Measurements from ENCODE around the gene CHAF1A.

Gene CHAF1A, protein sequence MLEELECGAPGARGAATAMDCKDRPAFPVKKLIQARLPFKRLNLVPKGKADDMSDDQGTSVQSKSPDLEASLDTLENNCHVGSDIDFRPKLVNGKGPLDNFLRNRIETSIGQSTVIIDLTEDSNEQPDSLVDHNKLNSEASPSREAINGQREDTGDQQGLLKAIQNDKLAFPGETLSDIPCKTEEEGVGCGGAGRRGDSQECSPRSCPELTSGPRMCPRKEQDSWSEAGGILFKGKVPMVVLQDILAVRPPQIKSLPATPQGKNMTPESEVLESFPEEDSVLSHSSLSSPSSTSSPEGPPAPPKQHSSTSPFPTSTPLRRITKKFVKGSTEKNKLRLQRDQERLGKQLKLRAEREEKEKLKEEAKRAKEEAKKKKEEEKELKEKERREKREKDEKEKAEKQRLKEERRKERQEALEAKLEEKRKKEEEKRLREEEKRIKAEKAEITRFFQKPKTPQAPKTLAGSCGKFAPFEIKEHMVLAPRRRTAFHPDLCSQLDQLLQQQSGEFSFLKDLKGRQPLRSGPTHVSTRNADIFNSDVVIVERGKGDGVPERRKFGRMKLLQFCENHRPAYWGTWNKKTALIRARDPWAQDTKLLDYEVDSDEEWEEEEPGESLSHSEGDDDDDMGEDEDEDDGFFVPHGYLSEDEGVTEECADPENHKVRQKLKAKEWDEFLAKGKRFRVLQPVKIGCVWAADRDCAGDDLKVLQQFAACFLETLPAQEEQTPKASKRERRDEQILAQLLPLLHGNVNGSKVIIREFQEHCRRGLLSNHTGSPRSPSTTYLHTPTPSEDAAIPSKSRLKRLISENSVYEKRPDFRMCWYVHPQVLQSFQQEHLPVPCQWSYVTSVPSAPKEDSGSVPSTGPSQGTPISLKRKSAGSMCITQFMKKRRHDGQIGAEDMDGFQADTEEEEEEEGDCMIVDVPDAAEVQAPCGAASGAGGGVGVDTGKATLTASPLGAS

DNA sequence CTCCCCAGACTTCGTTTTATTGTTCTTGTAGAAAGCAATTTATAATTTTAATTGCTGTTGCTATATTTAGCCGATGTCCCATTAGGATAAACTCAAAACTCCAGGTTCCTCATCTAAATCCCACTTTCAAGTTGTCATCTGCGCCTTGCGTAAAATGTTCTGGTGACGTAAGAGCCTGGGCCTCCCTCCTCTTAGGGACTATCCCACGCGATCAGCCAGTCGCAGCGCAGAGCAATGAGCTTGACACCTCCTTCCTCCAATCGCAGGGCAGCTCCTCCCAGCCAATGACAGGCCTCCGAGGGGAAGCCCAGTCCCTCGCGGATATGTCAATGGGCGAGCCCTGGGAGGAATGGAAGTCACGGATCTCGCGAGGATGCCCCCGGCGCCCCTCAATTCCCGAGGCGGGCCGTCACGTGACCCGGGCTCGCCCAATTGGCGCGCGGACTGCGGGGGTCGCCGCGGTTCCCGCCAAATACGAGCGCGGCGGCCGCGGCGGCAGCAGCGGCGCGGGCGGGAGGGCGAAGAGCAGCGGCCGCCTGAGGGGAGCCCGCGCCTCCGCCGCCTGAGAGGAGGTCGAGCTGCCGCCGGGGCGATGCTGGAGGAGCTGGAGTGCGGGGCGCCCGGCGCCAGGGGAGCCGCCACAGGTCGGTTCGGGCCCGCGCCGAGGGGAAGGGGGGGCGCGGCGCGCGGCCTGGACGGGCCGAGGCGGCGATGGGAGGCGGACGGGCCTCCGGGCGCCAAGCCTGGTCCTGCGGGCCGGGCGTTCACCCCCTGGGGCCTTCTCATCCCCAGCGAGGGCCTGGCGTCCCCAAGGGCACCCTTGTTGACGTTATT, at the start of gene CHAF1A:
TSS of gene CHAF1A (plus strand) at position 470 of the 834 bp plus-strand sequence. CDS start at position 593, 123 bp downstream.
- DNase-seq (ENCODE audit: low read depth), result peak; percentile 98

DNA sequence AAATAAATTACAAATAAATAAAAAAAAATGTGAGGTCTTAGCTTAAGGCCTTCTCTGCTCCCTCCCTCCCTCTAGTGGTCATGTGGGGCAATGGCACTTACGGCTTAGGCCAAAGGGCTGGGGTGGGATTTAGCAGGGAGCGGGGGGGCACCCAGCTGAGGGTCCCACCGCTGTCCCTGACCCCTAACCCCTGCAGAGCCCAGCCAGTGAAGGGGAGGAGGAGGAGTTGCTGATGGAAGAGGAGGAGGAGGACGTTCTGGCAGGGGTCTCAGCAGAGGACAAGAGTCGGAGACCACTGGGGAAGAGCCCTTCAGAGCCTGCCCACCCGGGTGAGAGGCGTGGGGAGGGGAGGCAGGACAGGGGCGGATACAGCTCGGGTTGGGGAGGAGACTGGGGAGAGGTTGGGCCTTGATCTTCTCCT, 49.7 kb upstream of the CHAF1A start:
- peak; percentile 27 for DNase-seq (ENCODE audit: low read depth)

DNA sequence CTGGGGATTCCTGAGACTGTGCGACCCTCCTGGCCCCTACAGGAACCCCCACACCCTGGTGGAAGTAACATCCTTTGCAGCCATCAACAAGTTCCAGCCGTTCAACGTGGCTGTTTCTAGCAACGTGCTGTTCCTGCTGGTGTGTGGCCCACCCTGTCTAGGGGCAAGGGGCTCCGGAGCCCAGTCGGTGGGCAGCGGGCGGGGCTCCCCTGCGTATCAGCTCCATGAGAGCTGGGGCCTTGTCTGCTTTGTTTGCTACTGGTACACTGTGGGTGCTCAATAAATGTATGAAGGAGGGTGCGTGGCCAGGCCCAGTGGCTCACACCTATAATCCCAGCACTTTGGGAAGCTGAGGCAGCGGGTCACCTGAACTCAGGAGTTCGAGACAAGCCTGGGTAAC, 48.2 kb upstream of the CHAF1A start:
- DNase-seq (ENCODE audit: low read depth), result no peak

DNA sequence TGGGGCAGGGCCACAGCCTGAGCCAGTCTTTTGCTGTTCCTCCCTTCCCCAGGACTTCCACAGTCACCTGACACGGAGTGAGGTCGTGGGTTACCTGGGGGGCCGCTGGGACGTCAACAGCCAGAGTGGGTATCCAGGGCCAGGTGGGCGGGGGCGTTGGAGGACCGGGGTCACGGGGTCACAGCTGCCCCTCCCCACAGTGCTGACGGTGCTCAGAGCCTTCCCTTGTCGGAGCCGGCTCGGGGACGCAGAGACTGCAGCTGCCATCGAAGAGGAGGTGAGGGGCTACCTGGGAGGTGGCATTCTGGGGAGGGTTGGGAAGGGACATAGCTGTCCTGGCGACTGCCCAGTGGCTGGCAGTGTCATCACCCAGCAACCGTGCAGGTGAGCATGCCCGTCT, 47.5 kb upstream of the CHAF1A start:
- no peak for DNase-seq (ENCODE audit: low read depth)

DNA sequence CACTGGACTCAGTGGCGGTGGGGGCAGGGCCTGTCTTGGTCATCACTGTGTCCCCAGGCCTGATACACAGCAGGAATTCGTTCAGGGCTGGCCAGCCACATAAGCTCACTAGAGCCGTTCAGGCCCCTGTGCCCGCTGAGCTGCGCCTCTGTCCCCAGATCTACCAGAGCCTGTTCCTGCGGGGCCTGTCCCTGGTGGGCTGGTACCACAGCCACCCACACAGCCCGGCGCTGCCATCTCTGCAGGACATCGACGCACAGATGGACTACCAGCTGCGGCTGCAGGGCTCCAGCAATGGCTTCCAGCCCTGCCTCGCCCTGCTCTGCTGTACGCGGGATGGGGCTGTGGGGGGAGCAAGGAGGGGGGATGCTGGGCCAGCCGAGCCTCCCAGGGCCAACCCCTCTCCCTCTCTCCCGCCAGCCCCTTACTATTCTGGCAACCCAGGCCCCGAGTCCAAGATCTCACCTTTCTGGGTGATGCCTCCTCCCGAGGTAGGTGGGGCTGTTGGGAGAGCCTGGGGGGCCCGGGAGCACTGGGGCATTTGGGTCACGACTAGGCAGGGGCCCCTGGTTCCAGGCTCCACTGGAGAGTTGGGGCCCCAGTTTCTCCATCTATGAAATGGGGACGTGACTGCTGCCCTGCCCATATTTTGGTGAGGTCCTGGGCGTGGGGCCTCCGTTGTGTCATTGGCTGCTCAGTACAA, 45.2 kb upstream of the CHAF1A start:
- no peak for DNase-seq (ENCODE audit: low read depth)

DNA sequence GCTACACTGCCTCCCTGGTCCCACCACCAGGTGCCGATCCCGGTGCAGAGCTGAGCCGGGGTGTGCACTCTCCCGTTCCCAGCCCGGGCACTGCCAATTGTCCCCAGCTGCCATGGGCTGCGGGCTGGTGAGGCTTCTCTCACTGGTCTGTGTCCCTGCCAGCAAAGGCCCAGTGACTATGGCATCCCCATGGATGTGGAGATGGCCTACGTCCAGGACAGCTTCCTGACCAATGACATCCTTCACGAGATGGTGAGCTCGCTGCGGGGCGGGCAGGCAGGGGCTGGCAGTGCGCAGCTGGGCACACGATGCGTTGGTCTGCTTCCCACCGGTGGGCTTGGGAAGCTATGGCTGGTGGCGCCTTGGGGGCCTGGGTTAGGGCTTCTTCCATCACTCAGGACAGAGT, 44.5 kb upstream of the CHAF1A start:
- DNase-seq (ENCODE audit: low read depth), result no peak

DNA sequence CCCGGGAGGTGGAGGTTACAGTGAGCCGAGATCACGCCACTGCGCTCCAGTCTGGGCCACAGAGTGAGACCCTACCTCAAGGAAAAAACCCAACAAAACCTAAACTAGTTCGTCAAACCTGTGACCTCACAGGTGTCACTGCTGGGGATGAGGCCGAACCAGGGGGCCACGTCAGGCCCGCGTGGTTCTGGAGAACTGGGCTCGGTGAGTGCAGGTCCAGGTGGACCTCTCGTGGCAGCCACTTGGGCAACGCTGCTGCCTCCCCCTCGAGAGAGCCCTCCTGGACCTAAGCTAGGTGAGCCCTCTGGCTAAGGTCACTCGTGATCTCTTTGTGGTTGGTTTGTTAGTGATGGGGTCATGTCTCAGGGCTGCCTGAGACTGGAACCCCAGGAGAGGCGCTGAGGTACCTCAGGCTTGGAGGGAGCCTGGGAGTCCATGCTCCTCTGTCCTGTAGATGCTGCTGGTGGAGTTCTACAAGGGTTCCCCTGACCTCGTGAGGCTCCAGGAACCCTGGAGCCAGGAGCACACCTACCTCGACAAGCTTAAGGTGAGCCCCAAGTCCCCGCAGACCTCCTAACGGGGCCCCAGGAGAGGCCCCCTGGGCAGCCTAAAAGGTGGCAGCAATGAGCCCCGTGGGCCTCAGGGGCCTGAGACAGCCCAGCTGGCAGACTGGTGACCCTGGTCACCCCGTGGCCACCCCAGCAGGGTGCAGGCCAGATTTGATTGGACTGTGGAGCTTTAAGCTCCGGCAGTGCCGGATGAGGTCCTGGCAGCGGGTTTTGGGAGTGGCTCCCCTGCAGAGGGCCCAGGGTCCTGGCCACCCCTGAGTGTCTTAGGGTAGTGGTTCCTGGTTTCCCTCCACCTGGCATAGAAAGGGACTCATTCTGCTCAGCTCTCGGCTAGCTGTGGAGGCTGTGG, 43.5 kb upstream of the CHAF1A start:
- DNase-seq (ENCODE audit: low read depth), result no peak

DNA sequence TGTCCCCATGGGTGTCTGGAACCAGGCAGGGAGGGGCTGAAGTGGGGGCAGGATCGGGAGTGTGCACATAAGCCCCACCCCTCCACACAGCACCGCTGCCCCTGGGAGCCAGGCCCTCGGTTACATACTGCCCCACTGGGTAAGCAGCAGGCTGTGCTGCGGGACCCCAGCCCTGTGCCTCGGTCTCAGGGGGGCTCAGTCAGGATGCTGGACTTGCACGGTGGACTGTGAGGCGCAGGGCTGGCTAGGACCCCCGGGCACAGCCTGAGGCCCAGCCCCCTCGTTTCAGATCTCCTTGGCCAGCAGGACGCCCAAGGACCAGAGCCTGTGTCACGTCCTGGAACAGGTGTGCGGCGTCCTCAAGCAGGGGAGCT, 42.8 kb upstream of the CHAF1A start:
- DNase-seq (ENCODE audit: low read depth), result no peak

DNA sequence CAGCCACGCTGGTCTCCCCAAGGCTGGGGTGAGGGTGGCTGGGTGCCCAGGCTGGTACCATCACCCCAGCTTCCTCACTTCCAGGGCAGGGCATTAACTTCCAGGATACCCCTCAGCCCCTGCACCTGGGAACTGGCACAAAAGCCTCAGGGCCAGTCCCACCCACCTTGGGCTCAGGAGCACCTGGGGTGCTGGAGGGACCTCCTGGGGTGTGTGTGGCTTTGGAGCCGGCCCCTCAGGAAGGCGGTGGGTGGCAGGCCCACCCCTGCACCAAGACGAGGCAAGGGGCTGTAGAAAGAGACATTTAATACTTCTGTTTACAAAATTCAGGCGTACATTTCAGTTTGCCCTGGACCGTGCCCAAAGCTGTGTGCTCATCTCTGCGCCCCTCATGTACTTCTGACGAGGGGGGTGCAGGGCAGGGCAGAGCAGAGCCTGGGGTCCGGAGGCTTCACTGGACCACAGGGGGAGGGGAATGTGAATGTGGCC, 42.3 kb upstream of the CHAF1A start:
- no peak for DNase-seq (ENCODE audit: low read depth)

DNA sequence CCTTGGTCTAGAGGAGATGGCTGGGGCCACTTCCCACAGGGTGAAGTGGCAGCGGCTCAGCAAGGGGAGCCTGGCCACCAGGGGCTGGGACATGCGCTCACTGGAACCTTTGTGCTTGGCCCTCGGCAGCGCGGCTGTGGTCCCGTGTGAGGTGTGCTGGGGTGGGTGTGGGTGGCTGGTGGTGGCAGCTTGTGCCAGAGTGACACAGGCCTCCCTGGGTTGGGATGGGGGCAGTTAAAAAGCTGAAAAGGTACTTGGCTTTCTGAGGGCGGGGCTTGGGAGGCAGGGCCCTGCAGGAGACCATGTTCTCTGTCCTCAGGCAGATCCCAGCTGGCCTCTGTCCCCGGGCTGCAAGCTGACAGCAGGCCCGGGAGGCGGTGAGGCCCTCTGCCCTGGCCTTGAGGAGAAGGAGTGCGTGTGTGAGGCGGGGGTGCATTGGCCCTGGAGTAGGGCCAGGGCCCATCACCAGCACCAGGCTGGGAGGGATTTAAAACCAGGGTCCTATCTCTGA, 41.7 kb upstream of the CHAF1A start:
- DNase-seq (ENCODE audit: low read depth), result no peak

DNA sequence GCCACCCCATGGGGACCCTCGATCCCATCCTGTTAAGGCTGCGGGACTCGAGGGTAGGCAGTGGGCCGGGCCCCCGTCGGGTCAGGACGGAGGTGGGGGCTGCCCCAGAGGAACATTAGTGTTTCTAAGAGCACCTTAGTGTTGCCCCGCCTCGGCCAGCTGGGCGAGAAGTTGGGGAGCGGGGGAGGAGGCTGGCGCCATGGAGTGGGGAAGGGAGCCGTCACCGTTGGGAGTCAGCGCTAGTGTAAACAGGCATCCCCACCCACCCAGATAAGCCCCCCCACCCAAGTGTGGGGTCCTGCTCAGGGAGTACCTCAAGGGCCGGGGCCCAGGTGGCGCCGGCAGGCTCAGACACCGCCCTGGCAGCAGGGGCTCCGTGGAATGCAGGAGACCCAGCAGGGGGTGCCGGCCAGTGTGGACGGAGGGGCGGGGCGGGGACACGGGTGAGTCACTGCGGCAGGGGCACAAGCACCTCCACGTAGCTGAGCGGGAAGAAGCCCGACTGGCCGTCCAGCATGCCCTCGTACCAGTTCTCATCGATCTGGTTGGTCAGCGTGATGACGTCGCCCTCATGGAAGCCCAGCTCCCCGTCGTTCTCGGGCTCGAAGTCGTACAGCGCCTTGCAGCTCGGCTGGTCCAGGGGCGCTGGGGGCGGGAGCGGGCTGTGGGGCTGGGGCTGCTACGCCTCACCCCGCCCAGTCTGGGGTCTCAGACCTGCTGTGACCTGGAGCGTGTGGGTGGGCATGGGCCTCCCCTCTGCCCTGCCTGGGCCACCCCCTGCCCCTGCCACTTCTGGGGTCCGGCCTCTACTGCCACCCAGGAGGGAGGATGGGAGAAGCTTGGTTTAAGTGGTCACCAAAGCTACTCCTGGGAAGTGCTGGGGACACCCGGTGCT, 41.0 kb upstream of the CHAF1A start:
- no peak for DNase-seq (ENCODE audit: low read depth)

DNA sequence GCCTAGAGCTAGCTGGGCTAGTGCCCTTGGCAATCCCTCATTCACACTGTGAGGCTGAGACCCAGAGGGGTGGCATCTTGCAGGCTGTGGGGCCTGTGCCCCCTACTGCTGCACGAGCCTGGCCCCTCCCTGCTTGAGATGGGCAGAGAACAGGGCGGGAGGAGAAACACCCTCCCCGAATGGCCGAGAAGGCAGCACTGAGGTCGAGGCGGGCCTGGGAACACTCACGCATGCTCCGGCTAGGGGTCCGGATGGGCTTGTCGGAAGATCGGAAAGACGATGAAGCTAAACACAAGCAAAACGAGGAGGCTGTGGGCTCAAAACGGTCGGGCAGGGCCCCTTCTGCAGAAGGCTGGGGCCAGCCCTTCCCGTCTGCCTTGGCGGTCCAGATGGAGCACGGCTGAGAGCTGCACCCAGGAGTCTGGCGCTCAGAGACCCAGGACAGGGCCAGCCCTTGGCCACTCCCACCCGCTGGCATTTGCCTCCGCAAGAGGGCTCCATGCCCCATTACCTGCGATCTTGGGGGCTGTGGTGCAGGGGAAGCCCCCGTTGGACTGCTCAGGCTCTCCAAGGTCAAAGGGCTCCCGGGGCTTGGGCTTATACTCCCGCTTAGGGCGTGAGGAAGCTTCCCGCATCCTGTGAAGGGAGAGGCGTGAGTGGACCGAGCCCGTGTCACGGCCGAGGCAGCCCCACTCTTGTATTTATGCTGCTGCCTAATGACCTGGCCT, 40.2 kb upstream of the CHAF1A start:
- DNase-seq (ENCODE audit: low read depth), result no peak

DNA sequence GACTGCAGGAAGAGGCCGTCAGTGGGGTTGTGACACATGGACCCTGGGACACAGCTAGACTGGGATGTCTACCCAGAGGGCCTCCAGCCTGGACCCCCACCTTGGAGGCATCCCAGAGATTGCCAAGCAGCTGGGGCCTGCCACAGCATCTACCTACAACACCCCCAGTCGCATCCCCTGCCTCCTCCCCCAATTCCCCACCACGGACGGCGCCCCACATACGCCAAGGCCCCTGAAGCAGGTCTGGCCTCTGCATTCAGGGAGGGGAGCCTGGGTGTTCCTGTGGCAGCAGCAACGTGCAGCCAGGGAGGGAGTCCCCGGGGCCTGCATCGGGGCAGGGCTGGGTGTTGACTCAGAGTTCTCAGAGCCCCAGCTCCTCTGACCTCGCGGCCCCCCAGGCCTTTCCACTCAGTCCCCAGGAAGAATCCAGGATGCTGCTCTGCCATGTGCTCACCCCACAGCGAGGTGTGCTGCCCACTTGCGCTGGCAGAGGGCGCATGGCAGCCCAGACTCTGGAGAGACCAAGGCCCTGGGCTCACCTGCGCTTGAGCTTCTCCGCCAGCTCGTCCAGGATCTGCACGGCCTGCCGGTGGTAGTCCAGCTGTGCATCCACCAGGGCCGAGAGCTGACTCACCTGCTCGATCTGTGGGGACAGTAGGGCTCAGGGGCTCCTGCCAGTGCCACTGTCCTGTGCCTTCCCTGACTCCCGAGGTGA, 39.5 kb upstream of the CHAF1A start:
- DNase-seq (ENCODE audit: low read depth), result no peak

DNA sequence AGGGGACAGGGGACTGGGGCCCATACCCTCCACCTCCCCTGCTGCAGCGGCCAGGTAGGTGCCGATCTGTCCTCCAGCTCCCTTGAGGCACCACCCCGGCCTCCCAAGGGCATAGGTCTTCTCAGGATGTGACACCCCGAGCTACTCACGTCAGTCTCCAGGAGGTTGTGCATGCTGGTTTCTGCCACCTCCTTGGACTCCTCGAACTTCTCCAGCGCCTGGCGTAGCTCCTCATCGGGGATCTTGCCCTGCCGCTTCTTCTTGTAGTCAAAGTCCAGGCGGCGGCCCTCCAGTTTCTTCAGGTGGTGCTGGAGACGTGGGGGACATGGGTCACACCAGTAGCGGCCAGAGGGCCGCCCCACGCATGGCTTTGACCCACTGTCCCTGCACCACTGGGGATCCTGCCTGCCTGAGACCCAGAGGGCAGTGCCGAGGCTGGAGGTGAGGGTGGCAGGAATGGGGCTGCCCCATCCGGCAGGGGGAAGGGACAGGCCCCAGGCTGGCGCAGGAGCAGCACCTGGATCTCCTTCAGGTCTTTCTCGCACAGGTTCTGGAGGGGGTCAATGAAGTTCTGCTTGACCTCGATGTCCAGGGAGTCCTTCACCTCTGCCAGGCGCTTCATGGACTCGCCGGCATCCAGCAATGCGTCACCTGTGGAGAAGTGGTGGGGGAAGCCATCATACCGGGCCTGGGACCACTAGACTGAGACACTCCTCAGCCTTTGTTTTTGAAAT, 38.7 kb upstream of the CHAF1A start:
- DNase-seq (ENCODE audit: low read depth), result no peak

DNA sequence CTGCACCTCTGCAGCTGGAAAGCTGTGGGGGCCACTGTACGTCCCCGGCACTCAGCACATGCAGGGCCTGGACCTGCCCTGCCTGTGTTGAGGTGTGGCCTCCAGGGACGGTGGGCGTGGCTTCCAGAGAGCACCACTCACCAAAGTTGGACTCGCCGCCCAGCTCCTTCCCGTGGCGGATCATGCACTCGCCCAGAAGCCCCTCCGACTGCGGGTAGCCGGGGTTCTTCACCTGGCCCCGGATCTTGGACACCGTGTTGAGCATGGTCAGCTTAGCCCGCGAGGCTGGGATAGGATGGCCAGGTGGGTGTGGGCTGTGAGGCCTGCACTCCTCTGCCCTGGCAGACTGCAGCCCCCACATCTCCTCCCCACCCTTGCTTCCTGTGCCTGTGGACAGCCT, 37.1 kb upstream of the CHAF1A start:
- no peak for DNase-seq (ENCODE audit: low read depth)

DNA sequence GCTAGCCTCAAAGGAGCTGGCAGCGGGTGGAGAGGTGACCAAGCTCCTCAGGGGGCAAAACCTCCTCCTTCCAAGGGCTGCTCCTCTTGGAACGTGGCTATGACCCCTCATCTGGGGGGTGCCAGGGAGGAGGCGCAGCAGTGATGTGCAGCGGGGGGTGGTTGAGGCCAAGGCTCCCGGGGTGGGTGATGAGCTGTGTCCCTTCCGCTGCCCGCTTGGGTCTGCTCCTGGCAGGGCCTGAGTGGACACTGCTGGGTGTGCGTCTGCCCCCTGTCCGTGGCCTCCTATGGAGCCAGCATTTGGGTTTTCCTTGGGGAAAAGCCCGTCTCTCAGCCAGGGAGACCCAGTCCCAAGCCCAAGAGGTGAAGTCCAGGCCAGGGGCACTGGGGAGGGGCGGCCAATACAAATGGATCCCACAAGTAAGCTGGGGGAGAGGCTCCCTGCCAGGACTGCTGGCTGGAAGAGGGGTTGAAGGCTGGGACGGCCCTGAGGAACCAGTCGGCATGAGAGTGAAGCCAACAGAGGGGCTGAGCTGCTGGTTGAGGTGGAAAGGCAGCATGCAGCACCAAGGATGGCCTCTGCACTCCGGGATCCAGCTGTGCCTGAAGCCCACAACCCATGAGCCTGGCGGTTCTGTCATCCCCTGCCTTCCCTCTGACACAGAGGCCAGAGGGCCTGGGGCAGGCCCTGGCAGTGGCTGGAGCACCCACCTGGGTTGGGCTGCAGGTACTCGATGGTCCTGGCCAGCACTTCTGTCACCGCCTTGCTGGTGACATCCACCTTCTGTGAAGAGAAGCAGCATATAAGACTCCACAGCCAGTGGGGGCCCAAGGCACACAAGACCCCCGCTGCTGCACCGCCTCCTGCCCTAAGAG, 36.4 kb upstream of the CHAF1A start:
- DNase-seq (ENCODE audit: low read depth), result no peak

Measured in stimulated activated CD8-positive, alpha-beta memory T cell treated with anti-CD3 and anti-CD28 coated beads, Interleukin-12 subunit alpha, Interleukin-12 subunit beta, amount 100 ng/mL, for 4 hours (primary cell).